Chondrocyte (in vitro differentiated cells): ENCODE results near the gene AGPAT2. TPM values are rescaled to one million over a fixed set of nuclear protein-coding genes. Genes with fewer than 3 reads are reported as not detected.

Experiments
- DNase-seq: peaks from one replicate; pipeline ENCODE4 v3.0.0; 2021; ENCODE audit warnings: mixed read lengths, low spot score
- H3K27ac Mint-ChIP-seq: one replicate; pipeline ENCODE4 v1.8.0; 2021; ENCODE audit warnings: mild to moderate bottlenecking, moderate library complexity, mixed read lengths; ENCODE audit not compliant: unreplicated experiment
- H3K27me3 Mint-ChIP-seq: 2 replicates; pipeline ENCODE4 v1.8.0; 2021; ENCODE audit warnings: low read depth, mixed read lengths
- H3K36me3 Mint-ChIP-seq: 2 replicates; pipeline ENCODE4 v1.8.0; 2021; ENCODE audit warnings: low read depth, mixed read lengths
- H3K4me1 Mint-ChIP-seq: 2 replicates; pipeline ENCODE4 v1.8.0; 2021; ENCODE audit warnings: low read depth, mild to moderate bottlenecking, mixed read lengths
- H3K4me3 Mint-ChIP-seq: one replicate; pipeline ENCODE4 v1.8.0; 2021; ENCODE audit warnings: mild to moderate bottlenecking, moderate library complexity, mixed read lengths; ENCODE audit not compliant: unreplicated experiment
- H3K9me3 Mint-ChIP-seq: 2 replicates; pipeline ENCODE4 v1.8.0; 2021; ENCODE audit warnings: low read depth, mixed read lengths
- CTCF ChIP-seq: fragments of 200-600 bp; sonication (generic); IDR thresholded peaks from 2 replicates; pipeline ENCODE4 v1.5.0; 2021; ENCODE audit warnings: antibody characterized with exemption, mild to moderate bottlenecking, moderate library complexity
- total RNA-seq: library from RNA; stranded (reverse); gene quantifications from 3 replicates; pipeline ENCODE4 v1.2.1, GENCODE V29; 2021

AGPAT2 gene
- total RNA-seq, 1 donor from 2014 or later = 39.8 TPM

GRCh38 chr9:136667214-136667939 lies 19.9 kb downstream of the AGPAT2 start:
- no peak for DNase-seq
- no peak for TF ChIP-seq CTCF
- H3K4me3 Mint-ChIP-seq = no peak overlapping the region
- H3K27ac Mint-ChIP-seq = no peak overlapping the region
- H3K27me3 Mint-ChIP-seq = no peaks in the 10 kb centered on the region
- no peaks in the 10 kb centered on the region for H3K9me3 Mint-ChIP-seq
- peaks cover 7% of the 10 kb centered on the region for H3K4me1 Mint-ChIP-seq
- H3K36me3 Mint-ChIP-seq = no peaks in the 10 kb centered on the region

DNA sequence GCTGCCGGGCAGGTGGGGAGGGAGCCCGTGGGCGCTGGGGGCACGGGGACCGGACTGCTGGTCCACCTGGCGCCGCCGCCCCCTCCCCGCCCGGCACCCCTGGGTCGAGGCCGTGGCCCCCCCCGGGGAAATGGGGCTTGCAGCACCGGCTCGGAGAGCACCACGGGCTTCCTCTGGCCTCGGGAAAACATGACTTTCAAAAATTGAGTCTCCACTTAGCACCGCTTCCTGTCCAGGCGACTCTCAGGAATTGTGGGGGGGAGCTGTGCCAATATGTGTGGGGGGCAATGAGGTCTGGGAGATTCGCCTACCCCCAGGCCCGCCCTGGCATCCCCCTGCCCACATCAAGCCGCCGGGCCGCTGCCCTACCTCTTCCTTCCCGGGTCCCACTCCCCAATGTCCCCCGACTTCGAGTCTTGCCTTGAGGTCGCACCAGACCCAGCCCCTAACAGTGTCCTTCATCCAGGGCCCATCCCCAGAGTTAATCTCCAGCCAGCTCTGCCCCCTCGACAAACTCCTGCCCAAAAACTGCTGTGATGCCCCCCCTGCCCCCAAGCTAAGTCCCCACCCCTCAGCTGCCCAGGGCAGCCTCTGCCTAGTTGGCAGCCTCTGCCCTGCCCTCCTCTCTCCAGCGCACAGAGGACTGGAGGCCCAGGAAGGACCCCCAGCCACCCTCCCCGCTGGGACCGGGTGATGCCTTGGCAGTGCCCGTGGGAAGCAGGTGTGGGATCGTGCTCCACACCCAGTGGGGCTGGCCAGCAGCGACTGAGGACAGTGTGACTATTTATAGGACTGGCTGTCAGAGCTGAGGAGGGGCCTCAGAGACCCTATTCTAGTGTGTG lies 20.7 kb downstream of the AGPAT2 start:
- no peaks in the 10 kb centered on the region for H3K36me3 Mint-ChIP-seq
- no peak for DNase-seq
- H3K4me3 Mint-ChIP-seq = peak overlapping the region; percentile 45
- TF ChIP-seq CTCF = no peak
- H3K9me3 Mint-ChIP-seq = no peaks in the 10 kb centered on the region
- H3K4me1 Mint-ChIP-seq = peaks cover 7% of the 10 kb centered on the region
- no peaks in the 10 kb centered on the region for H3K27me3 Mint-ChIP-seq
- no peak overlapping the region for H3K27ac Mint-ChIP-seq

DNA sequence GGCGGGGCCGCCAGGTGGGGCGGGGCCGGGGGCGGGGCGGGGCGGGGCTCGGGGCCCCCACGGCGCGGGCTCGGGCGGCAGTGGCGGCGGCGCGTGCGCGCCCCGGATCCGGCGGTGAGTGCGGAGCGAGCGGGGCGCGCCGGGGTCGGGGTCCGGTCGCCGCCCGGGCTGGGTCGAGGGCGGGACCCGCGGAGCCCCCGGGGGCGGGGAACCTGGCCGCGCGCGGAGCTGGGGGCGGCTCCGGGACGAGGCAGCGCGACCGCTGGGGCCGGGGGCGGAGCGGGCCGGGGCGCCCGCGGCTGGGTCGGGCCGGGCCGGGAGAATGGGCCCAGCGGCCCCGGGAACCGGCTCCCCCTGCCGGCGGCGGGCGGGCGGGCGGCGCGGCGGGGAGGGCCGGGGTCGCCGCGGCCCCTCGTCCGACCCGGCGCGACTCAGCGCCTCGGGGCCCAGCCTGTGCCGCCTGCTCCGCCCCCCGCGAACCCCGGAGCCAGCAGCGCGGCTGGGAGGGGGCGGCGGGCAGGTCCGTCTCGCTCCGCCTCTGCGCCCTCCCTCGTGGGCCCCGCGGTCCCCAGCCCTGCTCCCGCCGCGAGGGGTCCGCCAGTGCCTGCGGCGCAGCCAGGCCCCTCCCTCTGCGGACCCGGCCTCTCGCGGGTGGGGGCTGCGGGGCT lies 21.4 kb downstream of the AGPAT2 start:
- TF ChIP-seq CTCF = peak; percentile 27
- no peak for DNase-seq
- H3K27me3 Mint-ChIP-seq = no peaks in the 10 kb centered on the region
- no peak overlapping the region for H3K27ac Mint-ChIP-seq
- no peak overlapping the region for H3K4me3 Mint-ChIP-seq
- no peaks in the 10 kb centered on the region for H3K36me3 Mint-ChIP-seq
- H3K4me1 Mint-ChIP-seq = peaks cover 7% of the 10 kb centered on the region
- no peaks in the 10 kb centered on the region for H3K9me3 Mint-ChIP-seq

- Mint-ChIP-seq H3K27ac (no peak overlapping the region), H3K27me3 (no peaks in the 10 kb centered on the region), H3K9me3 (no peaks in the 10 kb centered on the region), H3K4me3 (peak overlapping the region; percentile 72), H3K36me3 (no peaks in the 10 kb centered on the region), H3K4me1 (peaks cover 7% of the 10 kb centered on the region)
- TF ChIP-seq CTCF = peak; percentile 55
- no peak for DNase-seq
These were observed 22.1 kb downstream of the AGPAT2 start for GRCh38 chr9:136665111-136665703.
